ENCODE data around the gene FBRS.

FBRS gene

GRCh38 chr16:30645727-30646126 is 12.5 kb upstream of the FBRS start:
- DNase-seq, result no peak

DNA sequence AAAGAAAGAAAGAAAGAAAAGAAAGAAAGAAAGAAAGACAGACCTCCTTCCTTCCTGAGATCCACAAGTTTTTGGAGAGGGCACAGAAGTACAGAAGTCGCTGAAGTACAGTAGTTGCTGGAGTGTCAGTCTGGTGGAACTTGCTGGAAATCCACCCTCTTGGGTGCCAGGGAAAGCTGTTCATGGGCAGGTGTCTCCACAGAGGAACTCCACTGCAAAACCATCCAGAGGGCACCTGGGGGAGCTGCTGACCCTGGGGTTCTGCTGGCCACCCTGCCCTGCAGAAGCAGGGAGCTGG is 11.0 kb upstream of the FBRS start:
- DNase-seq, result no peak

GRCh38 chr16:30649725-30650368 is 8.4 kb upstream of the FBRS start:
- DNase-seq, result no peak

DNA sequence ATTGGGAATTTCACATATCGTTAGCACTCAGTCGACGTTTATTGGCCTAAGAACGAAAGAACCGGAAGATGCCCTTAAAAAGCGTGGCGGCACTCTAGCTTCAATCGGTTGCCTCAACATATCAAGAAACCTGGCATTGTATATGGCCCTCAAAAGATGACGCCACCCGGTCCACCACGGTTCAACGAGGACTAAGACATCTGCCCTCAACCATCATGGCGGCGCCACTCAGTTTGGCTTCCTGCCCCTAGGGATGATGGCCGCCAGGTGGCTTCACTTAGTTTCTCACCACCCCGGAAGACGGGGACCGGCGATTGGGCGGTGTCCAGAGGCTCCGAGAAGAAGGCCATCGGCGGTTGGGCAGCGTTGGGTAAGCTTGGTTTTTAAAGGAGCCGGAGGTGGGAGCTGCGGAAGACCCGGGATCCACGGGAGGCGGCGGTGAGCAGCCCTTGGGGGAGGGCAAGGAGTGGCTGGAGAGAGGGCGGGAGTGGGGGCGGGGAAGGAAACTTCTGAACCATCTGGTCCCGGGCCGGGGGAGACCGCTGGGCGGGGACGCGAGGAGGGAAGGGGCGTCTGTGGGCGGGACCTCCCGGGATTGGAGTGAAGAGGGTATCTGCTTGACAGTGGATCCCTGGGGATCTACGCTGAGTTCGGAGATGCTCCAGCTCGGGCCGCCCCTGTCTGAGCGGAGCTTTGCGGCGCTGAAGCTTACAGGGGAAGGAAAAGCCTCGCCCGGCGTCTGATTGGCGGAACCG is 7.7 kb upstream of the FBRS start, which contains the start of gene PRR14:
Gene PRR14, plus strand, starts transcription at position 592 of the 755 bp plus-strand sequence. CDS start 686 bp downstream, outside the sequence.
- DNase-seq, result peak; percentile 99

DNA sequence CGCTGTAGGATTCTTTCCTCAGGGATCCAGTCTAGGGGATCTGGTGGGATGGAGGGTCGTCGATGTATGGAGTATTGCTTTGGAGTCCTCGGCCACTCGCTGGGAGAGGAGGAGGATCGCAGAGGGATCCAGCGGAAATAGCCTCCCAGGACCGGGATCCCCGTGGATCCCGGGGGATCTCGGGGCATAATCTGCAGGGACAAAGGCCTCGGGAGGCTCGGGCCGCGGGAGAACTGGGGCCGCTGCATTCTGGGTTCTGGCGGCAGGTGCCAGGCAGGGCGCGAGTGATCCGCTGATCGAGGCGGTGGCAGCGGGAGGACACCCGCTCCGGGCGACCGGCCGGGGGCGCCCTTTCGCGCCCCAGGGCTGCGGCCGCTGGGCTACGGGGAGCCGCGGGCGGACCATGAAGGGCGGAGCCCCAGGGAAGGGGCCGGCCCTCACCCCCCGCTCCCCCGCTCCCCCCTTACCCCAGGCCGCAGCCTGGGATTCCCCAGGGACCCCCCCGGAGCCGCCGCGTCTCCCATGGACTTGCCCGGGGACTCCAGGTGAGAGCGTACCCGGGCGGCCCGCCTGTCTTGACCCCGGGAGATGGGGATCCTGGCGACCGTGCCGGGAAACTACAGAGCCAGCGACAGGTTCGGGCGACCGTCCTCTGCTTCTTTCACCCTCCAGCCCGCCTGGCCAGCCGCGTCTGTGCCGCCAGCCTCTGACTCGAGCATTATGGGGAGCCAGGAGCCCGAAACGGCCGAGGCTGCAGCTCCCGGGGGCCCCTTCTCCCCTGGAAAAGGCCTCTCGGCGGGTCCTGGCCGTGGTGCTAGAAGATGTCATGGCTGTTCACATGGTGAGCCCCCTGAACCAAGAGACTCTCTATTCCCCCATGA is 6.9 kb upstream of the FBRS start:
- peak; percentile 49 for DNase-seq

GRCh38 chr16:30652005-30652296 is 6.3 kb upstream of the FBRS start:
- DNase-seq, result no peak

DNA sequence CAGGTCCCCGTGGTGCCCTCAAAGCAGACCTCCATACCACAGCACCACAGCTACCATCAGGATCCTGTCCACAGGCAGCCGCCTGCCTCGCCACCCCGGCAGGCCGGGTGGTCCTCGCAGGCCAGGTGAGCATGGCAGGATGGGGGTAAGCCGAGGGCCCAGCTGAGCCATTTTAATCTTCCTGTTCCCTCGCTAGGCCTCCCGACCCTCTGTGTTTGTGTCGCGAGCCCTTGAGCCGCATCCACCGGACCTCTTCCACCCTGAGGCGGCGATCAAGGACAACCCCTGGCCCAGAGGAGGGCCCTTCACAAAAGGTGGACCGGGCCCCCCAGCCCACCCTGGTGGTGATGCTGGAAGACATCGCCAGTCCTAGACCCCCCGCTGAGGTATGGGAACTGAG is 5.5 kb upstream of the FBRS start:
- DNase-seq, result no peak

- DNase-seq, result no peak
These were observed 3.4 kb upstream of the FBRS start for GRCh38 chr16:30654856-30655255.

- DNase-seq, result no peak
These were observed 2.4 kb upstream of the FBRS start for GRCh38 chr16:30655815-30656347.

- DNase-seq, result no peak
These were observed 1.8 kb upstream of the FBRS start for GRCh38 chr16:30656388-30656787.

GRCh38 chr16:30656974-30657865 is 1.0 kb upstream of the FBRS start:
- peak; percentile 40 for DNase-seq

DNA sequence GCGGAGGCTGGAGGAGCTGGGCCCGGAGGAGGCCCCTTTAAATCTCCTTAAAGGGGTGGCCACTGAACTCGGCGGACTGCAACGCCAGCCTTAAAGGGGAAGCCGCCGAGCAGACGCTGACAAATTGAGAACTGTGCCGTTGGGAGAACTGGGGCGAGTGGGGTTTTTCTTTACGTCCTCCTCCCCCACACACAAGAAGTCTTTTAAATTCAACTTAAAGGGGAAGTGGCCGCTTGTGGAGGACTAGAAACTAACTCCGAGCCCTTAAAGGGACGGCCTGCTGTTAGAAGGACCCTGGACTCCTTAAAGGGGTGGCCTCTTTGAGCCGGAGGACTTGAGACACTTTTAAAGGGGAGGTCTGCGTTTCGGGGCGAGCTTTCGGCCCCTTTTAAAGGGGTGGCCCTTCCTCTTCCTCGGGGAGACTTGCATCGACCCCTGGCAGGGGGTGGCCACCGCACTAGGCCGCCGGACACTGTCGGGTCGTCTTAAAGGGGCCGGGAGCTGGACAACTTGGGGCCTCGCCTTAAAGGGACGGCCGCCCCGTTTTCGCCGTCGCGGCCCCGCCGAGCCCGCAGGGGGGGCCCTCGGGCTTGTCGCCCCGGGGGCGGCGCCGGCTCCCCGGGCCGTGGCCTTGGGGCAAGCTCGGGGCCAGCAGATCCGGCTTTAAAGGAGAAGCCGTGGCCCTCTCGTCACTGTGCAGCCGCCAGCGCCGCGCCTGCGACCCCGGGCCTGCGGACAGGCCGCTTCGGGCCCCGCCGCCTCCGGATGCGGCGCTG is 688 bp downstream of the FBRS start:
- DNase-seq, result peak; percentile 93

DNA sequence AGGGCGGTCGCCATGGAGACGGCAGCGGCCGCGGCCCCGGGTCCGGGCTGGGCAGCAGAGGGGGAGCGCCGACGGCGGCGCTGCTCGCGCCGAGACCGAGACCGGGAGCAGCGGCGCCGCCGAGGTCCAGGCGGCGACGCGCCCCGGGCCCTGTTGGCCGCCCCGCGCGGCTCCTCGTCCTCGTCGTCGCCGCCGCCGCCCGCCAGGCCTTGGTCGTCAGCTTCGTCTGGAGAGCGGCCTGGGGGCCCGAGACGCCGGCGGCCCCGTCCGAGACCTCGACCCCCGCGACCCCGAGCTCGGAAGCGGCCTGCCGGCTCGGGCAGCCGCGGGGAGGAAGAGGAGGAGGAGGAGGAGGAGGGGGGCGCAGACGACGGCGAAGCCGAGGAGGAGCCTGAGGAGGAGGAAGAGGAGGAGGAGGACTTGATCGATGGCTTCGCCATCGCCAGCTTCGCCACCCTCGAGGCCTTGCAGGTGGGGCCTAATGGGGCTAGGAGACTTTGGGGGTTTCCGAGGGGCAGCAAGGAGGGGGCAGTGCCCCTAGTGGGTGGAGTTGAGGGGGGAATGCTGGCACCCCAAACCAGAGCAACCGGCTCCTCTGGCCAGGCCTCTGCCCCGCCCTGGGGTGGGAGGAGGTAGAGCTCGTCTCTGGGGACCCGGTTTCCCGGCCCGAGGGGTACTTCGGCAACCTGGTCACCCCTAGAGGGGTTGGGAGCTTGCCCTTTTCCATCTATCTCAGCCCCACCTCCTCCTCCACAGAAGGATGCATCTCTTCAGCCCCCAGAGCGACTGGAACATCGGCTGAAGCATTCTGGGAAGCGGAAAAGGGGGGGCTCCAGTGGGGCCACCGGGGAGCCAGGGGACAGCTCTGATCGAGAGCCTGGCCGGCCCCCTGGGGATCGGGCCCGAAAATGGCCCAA is 1.5 kb downstream of the FBRS start:
- no peak for DNase-seq

DNA sequence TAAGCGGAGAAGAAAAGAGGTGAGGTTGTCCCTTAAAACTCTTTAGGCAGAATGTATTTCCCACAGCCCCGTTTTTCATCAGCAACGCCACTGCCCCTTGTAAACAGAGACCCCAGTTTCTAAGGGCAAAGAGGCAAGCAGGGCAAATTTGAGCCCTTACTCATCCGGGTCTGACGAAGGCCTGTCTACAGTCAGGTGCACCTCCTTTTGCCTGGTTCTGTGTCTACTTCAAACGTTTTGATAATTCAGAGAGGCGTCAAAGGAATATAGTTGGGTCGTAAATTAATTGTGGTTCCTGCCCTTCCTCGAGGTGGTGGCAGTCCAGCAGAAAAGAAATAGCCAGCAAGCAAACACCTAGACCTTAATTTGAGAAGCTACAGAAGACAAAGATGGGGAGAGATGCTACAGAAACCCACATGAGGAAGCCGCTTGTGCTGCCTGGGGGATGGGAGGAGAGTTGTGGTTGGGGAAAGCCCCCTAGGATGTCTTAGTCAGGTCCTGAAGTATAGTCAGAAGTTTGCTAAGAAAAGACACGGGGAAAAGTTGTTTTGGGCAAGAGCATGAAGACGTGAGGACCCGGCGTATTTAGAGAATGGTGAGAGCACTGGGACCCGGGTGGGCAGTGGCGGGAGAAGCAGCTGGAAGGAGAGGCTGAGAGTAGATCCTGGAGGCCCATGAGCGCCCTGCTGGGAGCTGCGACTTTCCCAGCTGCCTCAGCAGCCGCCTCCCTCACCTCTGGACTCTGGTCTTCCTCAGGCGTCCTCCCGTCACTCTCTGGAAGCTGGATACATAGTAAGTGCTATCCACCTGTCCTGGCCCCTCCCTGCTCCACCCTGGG is 2.4 kb downstream of the FBRS start:
- DNase-seq, result no peak

GRCh38 chr16:30662449-30662848 is 4.2 kb downstream of the FBRS start:
- DNase-seq, result no peak

DNA sequence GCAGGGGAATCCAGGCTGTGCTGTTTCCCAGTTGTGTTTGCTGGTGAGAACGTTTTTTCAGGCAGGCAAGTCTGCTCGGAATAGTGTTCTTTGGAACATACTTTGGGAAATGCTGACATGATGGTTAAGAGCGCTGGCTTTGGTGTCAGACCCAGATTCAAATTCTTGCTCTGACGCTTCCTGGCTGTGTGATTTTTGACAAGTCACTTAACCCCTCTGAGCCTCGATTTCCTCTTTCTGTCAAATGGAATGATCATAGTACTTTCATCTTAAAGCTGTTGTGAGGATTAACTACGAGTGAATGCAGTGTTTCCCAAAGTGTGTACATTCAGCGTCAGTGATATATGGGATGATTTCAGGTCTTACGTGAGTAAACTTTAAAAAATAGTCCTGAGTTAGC is 4.8 kb downstream of the FBRS start:
- no peak for DNase-seq

DNA sequence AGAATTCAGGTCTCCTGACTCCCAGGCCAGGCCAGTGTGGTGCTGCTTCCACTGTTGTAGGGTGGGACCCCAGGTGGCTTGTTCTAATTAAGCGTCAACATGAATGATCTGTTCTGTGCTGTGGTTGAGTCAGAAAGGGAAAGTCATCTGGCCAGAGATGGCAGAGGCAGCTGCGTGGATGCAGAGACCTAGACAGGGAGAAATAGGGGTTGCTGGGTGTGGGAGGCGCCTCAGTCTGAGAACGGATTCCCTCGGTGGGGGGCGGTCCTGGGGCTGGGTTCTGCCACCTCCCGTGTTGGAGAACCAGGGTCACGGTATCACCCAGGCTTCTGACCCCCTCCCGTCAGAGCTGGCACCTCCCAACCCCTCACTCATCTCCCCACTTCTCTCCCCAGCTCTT is 5.6 kb downstream of the FBRS start:
- DNase-seq, result no peak

DNA sequence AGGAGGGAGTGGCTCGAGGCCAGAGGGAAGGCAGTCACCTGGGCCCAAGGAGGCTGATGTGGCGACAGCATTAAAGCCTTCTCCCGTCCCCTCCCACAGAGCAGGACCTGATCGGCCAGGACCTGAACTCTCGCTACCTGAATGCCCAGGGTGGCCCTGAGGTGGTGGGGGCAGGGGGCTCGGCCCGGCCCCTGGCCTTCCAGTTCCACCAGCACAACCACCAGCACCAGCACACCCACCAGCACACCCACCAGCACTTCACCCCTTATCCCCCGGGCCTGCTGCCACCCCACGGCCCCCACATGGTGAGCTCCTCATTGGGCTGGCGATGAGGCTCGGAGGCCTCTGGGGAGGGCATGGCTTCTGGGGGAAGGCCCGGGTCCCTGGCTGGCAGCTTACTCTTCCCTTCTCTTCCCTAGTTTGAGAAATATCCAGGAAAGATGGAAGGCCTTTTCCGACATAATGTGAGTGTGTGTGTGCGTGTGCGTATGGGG is 6.4 kb downstream of the FBRS start:
- DNase-seq, result no peak

DNA sequence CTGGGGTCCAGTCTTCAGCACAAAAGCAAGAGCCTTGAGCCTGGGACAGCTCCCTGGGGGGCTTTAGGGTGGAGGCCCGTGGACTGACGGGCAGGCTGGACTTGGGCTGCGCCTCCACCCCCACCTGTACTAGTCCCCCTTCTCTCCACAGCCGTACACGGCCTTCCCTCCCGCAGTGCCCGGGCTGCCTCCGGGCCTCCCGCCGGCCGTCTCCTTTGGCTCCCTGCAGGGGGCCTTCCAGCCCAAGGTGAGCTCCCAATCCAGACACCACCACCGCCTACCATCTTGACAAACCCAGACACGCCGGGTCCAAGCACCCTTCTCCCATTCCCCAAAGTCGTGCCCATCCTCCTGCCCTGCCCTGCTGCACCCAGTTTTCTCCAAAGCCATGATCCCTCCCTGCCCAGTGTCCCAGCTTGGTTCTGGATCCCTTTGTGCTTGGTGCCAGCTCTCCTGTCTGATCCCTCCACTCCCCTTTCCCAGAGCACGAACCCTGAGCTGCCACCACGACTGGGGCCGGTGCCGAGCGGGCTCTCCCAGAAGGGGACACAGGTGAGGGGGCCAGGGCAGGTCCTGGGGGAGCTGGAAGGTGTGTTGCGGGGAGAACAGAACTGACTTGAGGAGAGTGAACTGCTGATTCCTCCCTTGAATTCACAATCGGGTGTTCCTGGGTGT is 7.1 kb downstream of the FBRS start:
- DNase-seq, result no peak
